Activated naive CD4-positive, alpha-beta T cell treated with anti-CD3 and anti-CD28 coated beads, Interleukin-2, amount 50 U/mL, for 24 hours (primary cell): Measurements from ENCODE around the gene EVI2B.
A peak's percentile ranks its signal among the peaks of the same experiment; 100 is the strongest.
"Not testable (repeated sequence)": the region's sequence is repeated elsewhere in the genome, so short reads cannot be mapped to it uniquely, and the experiment has no call there.

Experiments
- H3K27ac Mint-ChIP-seq: one replicate; pipeline ENCODE4 v1.8.0; 2021; ENCODE audit warnings: mild to moderate bottlenecking, mixed read lengths
- H3K27me3 Mint-ChIP-seq: one replicate; pipeline ENCODE4 v1.8.0; 2021; ENCODE audit warnings: mixed read lengths
- H3K36me3 Mint-ChIP-seq: one replicate; pipeline ENCODE4 v1.8.0; 2021; ENCODE audit warnings: mixed read lengths
- H3K4me1 Mint-ChIP-seq: one replicate; pipeline ENCODE4 v1.8.0; 2021; ENCODE audit warnings: mixed read lengths
- H3K4me3 Mint-ChIP-seq: one replicate; pipeline ENCODE4 v1.8.0; 2021; ENCODE audit warnings: mild to moderate bottlenecking, mixed read lengths
- H3K9me3 Mint-ChIP-seq: one replicate; pipeline ENCODE4 v1.8.0; 2021; ENCODE audit warnings: mixed read lengths

EVI2B gene, protein sequence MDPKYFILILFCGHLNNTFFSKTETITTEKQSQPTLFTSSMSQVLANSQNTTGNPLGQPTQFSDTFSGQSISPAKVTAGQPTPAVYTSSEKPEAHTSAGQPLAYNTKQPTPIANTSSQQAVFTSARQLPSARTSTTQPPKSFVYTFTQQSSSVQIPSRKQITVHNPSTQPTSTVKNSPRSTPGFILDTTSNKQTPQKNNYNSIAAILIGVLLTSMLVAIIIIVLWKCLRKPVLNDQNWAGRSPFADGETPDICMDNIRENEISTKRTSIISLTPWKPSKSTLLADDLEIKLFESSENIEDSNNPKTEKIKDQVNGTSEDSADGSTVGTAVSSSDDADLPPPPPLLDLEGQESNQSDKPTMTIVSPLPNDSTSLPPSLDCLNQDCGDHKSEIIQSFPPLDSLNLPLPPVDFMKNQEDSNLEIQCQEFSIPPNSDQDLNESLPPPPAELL

DNA sequence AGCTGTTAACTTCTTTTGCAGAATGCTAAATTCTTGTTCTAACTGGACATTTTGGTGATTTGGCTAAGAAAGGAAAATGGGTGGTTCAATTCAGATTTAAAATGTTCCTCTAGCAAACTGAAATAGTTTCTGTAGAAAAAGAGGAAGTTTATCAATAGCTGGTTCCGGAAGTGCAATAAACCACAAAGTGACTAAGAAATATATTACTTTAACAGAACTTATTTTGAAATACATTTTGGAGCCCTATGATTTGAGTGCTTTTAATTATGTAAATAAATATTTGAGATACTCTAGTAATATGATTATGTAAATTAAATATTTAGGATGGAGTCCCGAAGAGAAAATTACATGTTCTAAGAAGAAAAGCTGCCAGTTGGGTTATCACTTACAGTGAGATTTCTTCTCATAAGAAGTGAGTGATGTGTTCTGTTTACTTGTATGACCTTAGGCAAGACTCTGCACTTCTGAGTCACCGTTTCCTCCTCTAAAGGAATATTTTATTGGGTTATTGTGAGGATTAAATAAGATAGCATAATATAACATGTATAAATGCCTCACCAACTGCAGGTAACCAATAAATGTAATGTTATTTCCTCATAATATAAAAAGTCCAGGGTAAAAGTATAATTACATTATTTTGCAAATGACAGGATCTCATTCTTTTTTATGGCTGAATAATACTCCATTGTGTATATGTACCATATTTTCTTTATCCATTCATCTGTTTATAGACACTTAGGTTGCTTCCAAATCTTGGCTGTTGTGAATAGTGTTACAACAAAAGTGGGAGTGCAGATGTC, at the start of gene EVI2B:
EVI2B (minus strand) TSS at position 73 of the 800 bp plus-strand sequence. CDS start 8,445 bp downstream, outside the sequence.
- Mint-ChIP-seq H3K9me3 (no peaks in the 10 kb centered on the region), H3K36me3 (peaks cover 12% of the 10 kb centered on the region), H3K27me3 (no peaks in the 10 kb centered on the region), H3K27ac (peak within 1 kb of the TSS; percentile 95), H3K4me3 (peak within 1 kb of the TSS; percentile 87), H3K4me1 (peaks cover 61% of the 10 kb centered on the region)

DNA sequence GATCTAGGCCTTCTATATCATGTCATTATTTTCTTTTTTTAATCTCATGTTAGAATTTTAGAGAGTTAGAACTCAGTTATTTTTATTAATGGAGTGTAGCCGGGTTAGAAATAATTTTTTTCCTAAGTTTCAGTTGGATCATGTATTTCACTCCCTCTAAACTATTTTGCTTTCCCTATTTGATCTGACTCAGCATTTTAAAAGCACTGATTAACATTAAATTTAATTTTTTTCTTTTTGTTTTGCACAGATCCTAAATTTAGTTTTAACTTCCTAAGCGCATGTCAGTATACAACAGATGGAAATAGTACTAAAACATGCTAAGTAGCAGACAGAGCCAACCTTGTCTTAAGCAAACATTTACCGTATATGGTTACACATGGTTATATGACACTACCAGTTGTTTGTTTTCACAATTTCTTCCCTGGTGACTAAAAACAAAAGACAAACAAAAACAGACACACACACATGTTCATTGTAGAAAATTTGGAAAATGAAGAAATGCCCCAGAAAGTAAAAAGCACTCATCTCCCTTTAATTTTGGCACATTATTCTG, 44.1 kb upstream of the EVI2B start:
- no peaks in the 10 kb centered on the region for H3K9me3 Mint-ChIP-seq
- no peaks in the 10 kb centered on the region for H3K27me3 Mint-ChIP-seq
- no peaks in the 10 kb centered on the region for H3K4me1 Mint-ChIP-seq
- no peak overlapping the region for H3K27ac Mint-ChIP-seq
- no peak overlapping the region for H3K4me3 Mint-ChIP-seq
- H3K36me3 Mint-ChIP-seq, result peaks cover 25% of the 10 kb centered on the region

DNA sequence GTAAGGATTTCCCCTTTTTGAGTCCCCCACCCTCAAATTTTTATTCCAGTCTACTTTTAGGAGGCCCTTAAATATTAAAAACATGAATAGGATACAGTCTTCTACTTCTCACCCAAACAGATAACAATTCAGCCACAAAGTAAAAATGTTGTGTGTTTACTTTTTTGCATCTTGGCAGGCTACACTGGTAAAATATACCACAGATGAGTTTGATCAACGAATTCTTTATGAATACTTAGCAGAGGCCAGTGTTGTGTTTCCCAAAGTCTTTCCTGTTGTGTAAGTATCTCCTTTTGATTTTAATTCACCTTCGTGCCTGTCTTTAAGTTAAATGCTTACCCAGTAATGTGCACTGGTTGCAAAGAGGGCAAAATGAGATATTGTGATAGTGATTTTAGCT, 43.2 kb upstream of the EVI2B start:
- Mint-ChIP-seq H3K9me3 (no peaks in the 10 kb centered on the region), H3K27me3 (no peaks in the 10 kb centered on the region), H3K27ac (no peak overlapping the region), H3K36me3 (peaks cover 24% of the 10 kb centered on the region), H3K4me1 (no peaks in the 10 kb centered on the region), H3K4me3 (no peak overlapping the region)

DNA sequence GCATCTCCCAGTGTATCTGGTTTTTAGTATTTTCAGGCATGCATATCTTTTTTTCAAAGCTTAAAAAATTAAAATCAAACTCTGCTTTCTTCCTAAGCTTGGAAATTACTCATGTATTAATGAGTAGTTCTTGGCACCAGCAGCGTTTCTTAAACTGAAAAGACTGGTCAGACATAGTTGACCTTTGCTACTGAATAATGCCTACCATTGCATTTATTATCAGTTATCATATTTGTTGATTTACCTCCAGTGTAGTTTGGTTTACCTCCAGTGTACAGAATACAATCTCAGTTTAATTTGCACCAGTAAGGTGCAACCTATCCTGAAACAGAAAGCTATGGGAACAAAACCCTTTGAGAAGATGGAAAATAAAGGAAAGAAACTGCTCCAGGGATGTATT, 42.1 kb upstream of the EVI2B start:
- H3K9me3 Mint-ChIP-seq, result no peaks in the 10 kb centered on the region
- peaks cover 21% of the 10 kb centered on the region for H3K36me3 Mint-ChIP-seq
- no peaks in the 10 kb centered on the region for H3K4me1 Mint-ChIP-seq
- H3K27me3 Mint-ChIP-seq, result no peaks in the 10 kb centered on the region
- H3K4me3 Mint-ChIP-seq, result no peak overlapping the region
- no peak overlapping the region for H3K27ac Mint-ChIP-seq

DNA sequence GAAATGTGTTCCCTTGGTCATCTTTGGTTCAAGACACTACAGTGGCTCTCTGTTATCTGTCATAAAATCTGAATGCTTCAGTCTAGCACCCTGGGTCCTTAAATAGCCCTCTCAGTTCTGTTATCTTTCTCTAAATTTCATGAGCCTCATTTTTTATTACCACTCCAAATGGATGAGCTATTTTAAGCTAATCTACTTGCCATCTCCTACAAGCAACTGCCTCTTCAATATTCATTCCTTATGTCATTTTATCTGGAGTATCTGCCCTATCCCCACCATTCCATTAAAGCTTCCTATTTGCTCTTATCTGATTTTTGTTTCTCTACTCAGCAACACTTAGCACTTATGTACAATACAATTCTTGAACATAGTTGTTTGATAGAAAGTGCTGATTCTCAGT, 35.6 kb upstream of the EVI2B start:
- Mint-ChIP-seq H3K27me3 (no peaks in the 10 kb centered on the region), H3K9me3 (no peaks in the 10 kb centered on the region), H3K4me1 (no peaks in the 10 kb centered on the region), H3K36me3 (peaks cover 17% of the 10 kb centered on the region), H3K27ac (no peak overlapping the region), H3K4me3 (no peak overlapping the region)

DNA sequence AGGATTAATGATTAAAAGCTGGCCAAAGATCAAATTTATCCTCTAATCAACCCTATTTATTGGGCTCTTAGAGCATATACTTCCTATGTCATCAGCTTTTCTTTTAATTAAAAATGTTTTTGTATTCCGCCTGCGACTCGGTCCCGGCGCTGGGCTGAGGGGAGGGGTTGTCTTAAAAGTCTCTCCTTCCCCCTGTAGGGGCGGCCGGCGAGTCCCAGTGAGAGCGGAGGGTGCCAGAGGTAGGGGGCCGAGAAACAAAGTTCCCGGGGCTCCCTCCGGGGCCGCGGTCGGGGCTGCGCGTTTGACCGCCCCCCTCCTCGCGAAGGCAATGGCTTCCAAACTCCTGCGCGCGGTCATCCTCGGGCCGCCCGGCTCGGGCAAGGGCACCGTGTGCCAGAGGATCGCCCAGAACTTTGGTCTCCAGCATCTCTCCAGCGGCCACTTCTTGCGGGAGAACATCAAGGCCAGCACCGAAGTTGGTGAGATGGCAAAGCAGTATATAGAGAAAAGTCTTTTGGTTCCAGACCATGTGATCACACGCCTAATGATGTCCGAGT, 31.4 kb upstream of the EVI2B start:
- H3K36me3 Mint-ChIP-seq, H3K4me1 Mint-ChIP-seq, H3K27me3 Mint-ChIP-seq, H3K4me3 Mint-ChIP-seq, H3K27ac Mint-ChIP-seq, H3K9me3 Mint-ChIP-seq: not testable (repeated sequence)

DNA sequence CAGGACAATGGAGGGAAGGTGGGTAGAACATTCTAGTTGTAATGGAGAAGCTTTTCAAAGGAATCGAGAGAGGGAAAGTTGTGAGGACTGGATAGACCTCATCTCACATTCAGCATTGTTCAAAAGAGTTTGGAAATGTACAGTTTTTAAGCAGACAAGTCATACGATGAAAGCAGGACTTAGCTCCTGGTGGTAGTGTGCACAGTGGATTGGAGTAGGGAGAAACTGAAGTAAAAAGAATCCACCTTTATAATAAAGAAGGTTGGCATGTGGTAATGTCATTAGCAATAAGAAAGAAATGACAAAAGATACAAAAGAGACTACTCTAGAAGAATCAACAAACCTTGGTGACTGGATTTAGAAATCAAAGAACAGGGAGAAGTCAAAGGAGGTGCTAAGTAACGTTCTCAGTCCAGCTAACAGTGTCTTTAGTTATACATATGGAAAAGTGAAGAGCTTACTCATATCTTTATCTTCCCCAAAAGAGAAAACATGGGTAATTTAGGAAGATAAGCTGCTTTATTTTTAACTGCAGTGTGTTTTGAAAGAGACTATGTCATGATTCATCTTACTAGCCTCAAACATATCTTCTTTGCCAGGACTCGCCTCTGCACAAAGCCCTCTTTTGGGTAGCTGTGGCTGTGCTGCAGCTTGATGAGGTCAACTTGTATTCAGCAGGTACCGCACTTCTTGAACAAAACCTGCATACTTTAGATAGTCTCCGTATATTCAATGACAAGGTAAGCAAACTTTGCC, 26.2 kb upstream of the EVI2B start:
- Mint-ChIP-seq H3K27ac (peak overlapping the region; percentile 49), H3K36me3 (peaks cover 11% of the 10 kb centered on the region), H3K4me1 (no peaks in the 10 kb centered on the region), H3K4me3 (no peak overlapping the region), H3K9me3 (no peaks in the 10 kb centered on the region), H3K27me3 (no peaks in the 10 kb centered on the region)

DNA sequence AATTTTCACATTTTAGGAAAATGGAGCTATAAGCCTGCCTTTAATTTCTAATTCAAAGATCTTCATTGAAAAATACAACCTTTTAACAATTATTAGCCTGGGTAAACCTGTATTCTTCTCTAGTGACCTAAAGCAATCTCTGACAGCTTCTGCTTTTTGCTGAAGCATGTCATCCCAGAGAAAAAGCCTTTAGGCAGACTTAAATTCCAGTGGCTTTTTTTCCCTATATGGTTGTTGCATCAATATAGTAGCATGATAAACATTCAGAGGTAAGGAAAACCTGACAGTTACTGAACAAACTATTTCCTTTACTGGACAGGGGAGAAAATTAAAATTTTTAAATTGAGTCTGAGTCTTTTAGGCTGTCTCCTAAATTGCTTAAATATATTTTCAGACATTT, 15.4 kb upstream of the EVI2B start:
- no peaks in the 10 kb centered on the region for H3K9me3 Mint-ChIP-seq
- no peak overlapping the region for H3K27ac Mint-ChIP-seq
- H3K4me1 Mint-ChIP-seq, result peaks cover 24% of the 10 kb centered on the region
- H3K27me3 Mint-ChIP-seq, result no peaks in the 10 kb centered on the region
- H3K36me3 Mint-ChIP-seq, result peaks cover 12% of the 10 kb centered on the region
- no peak overlapping the region for H3K4me3 Mint-ChIP-seq

DNA sequence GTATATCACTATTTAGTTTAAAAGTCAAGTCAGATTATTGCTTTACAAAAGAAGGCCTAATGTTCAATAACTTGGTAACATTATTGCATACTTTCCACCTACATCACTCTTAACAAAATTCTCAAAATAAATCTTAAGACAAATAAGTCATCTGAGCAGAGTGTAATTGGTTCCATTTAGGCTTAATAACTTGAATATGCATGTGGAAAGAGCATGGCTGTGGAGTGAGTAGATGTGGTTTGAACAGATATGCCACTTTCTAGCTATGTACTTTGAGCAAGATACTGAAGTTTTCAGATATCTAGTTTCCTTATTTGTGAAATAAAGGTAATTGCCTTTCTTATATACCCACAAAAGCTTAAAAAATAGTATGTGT, 14.3 kb upstream of the EVI2B start:
- H3K27me3 Mint-ChIP-seq, result no peaks in the 10 kb centered on the region
- peak overlapping the region; percentile 62 for H3K27ac Mint-ChIP-seq
- peaks cover 30% of the 10 kb centered on the region for H3K4me1 Mint-ChIP-seq
- no peak overlapping the region for H3K4me3 Mint-ChIP-seq
- no peaks in the 10 kb centered on the region for H3K9me3 Mint-ChIP-seq
- H3K36me3 Mint-ChIP-seq, result peaks cover 12% of the 10 kb centered on the region

DNA sequence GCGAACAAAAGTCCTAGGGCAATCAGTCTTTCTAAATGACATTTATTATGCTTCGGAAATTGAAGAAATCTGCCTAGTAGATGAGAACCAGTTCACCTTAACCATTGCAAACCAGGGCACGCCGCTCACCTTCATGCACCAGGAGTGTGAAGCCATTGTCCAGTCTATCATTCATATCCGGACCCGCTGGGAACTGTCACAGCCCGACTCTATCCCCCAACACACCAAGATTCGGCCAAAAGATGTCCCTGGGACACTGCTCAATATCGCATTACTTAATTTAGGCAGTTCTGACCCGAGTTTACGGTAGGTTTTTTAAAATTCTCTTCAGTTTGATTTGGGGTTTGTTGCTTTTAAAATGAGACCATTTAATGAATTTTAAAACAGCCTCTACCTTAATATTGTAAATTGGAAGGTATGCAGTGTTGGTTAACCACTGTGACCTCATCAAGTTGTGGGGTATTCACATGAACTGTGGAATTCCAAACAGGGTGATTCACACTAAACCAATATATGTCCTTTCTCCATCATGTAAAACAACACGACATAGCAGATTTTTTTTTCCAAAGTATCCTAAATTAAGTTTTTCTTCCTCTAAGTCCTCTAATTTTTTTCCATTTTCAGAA, 13.8 kb upstream of the EVI2B start:
- Mint-ChIP-seq H3K27me3 (no peaks in the 10 kb centered on the region), H3K9me3 (no peaks in the 10 kb centered on the region), H3K4me3 (no peak overlapping the region), H3K36me3 (peaks cover 12% of the 10 kb centered on the region), H3K4me1 (peaks cover 33% of the 10 kb centered on the region), H3K27ac (peak overlapping the region; percentile 62)

DNA sequence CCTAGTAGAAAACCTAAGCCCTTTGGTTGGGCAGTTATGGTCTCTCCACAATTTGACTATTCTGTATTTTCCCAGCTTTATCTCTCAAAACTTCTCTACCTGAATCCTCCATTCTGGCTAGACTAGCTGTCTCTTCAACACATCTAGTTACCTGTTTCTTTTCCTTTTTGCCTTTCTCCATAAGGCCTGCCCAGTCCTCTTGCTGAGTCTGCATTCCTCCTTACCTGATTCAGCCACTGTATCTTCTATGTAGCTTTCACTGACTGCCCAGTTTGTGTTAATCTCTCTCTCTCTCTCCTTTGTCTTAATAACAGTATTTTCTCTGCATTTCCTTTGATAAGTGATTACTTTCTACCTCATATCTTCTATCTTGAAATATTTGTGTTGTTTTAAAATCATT, 9.7 kb upstream of the EVI2B start:
- Mint-ChIP-seq H3K4me3 (no peak overlapping the region), H3K4me1 (peaks cover 35% of the 10 kb centered on the region), H3K27me3 (no peaks in the 10 kb centered on the region), H3K36me3 (peaks cover 9% of the 10 kb centered on the region), H3K9me3 (no peaks in the 10 kb centered on the region), H3K27ac (no peak overlapping the region)

DNA sequence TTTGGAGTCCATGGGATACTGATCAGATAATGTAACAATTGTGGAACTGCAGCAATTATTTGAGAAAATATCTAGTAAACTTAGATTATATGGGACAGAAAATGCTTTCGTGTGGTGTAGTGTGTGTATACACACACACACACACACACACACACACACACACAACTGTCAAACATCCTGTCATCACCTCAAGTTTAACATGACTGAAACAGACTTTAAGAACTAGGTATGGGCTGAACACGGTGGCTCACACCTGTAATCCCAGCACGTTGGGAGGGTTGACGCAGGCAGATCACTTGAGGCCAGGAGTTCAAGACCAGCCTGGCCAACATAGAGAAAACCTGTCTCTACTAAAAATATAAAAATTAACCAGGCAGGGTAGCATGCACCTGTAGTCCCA, 8.1 kb upstream of the EVI2B start:
- Mint-ChIP-seq H3K27ac (peak overlapping the region; percentile 99), H3K27me3 (no peaks in the 10 kb centered on the region), H3K36me3 (peaks cover 14% of the 10 kb centered on the region), H3K4me3 (peak overlapping the region; percentile 92), H3K4me1 (peaks cover 36% of the 10 kb centered on the region), H3K9me3 (no peaks in the 10 kb centered on the region)

DNA sequence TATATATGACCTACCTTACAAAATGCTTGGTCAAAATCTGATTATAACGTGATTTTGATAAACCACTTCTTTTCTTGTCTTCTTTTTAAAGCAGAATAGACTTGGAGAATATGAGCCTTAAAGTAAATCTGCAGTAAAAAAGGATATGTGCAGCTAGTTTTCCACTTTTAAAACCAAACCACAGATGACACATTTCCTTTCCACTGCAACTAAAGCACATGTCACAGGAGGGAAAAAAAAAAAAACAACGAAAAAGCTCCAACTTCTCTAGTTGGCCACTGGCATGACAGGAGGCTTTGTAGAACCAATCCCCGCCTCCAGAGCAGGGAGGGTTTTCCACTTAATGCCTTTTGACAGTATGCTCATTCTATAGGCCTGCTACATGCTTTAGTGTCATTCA, 7.6 kb upstream of the EVI2B start, which contains the start of gene EVI2A:
EVI2A (minus strand) TSS at position 142 of the 400 bp plus-strand sequence. CDS start 2,609 bp downstream, outside the sequence.
- Mint-ChIP-seq H3K36me3 (peaks cover 11% of the 10 kb centered on the region), H3K4me1 (peaks cover 41% of the 10 kb centered on the region), H3K27me3 (no peaks in the 10 kb centered on the region), H3K27ac (peak within 1 kb of the TSS; percentile 99), H3K4me3 (peak within 1 kb of the TSS; percentile 92), H3K9me3 (no peaks in the 10 kb centered on the region)

DNA sequence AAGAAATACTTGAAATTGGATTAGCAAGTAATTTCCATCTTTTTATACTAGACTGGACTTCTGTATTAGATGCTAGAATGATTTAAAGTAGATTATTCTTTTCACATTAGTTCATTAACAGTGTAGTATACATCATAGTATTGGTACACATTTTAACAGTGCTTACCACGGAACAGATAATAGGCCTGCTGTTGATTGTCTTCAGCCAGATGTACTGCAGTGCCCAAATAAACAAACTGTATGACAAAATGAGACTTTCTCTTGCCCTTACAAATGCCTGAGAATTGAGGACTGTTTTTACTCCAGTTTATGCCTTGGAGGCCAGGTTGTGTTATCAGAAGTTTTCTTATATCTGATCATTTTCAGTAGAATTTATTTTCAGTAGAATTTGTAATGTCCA, 6.9 kb upstream of the EVI2B start:
- Mint-ChIP-seq H3K9me3 (no peaks in the 10 kb centered on the region), H3K4me1 (peaks cover 48% of the 10 kb centered on the region), H3K4me3 (peak overlapping the region; percentile 92), H3K27me3 (no peaks in the 10 kb centered on the region), H3K36me3 (peaks cover 12% of the 10 kb centered on the region), H3K27ac (peak overlapping the region; percentile 99)

DNA sequence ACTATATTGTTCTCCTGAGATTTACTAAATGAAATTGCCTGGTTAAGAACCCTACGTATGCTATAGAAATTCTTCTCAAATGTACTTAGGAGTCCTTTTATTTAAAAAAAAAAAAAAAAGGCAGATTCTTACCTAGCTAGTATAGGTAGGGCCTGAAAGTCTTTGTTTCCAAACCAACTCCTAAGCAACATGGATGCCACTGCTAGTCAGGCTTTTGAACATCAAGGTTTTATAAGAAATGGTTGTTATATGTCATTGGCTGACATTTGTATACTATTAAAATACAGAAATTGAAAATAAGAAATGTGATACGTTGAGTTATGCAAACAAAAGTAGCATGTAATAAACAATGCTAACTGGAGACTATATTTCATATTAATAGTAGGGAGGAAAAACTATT, 6.4 kb upstream of the EVI2B start:
- H3K4me1 Mint-ChIP-seq, result peaks cover 52% of the 10 kb centered on the region
- no peaks in the 10 kb centered on the region for H3K27me3 Mint-ChIP-seq
- peak overlapping the region; percentile 92 for H3K4me3 Mint-ChIP-seq
- no peaks in the 10 kb centered on the region for H3K9me3 Mint-ChIP-seq
- H3K36me3 Mint-ChIP-seq, result peaks cover 12% of the 10 kb centered on the region
- H3K27ac Mint-ChIP-seq, result peak overlapping the region; percentile 99
